WERI-Rb-1 (cell line): ENCODE data around the gene DCDC2C.

Experiments
- DNase-seq: peaks from one replicate; pipeline ENCODE4 v3.0.0-alpha.2; 2020
- H3K27ac ChIP-seq: fragments of 250-450 bp; sonication (Bioruptor Pico); 2 replicates; pipeline ENCODE4 v1.5.1; 2020; ENCODE audit warnings: mild to moderate bottlenecking, moderate library complexity
- H3K27me3 ChIP-seq: fragments of 250-450 bp; sonication (Bioruptor Pico); 2 replicates; pipeline ENCODE4 v1.5.1; 2021; ENCODE audit warnings: mild to moderate bottlenecking, low read depth, moderate library complexity; ENCODE audit not compliant: insufficient read depth, severe bottlenecking
- H3K36me3 ChIP-seq: fragments of 250-450 bp; sonication (Bioruptor Pico); 2 replicates; pipeline ENCODE4 v1.5.1; 2020; ENCODE audit warnings: mild to moderate bottlenecking, moderate library complexity
- H3K4me3 ChIP-seq: 2 replicates; pipeline ENCODE4 v1.5.1; 2011; ENCODE audit warnings: low read depth, mild to moderate bottlenecking, control low read depth, low read length
- H3K9me3 ChIP-seq: fragments of 250-450 bp; sonication (Bioruptor Pico); 2 replicates; pipeline ENCODE4 v1.5.1; 2021; ENCODE audit warnings: mild to moderate bottlenecking, moderate library complexity; ENCODE audit not compliant: severe bottlenecking
- TF ChIP-seq, protein P1 (sequence below): IDR thresholded peaks from 2 replicates; pipeline ENCODE4 v1.5.1; 2011; ENCODE audit warnings: low read depth, mild to moderate bottlenecking, control low read depth, inconsistent platforms, low read length

DCDC2C gene

GRCh38 chr2:3758906-3759305, 55.5 kb downstream of the DCDC2C start:
- no peak for DNase-seq
- Histone ChIP-seq H3K9me3 (no peaks in the 10 kb centered on the region), H3K27me3 (no peaks in the 10 kb centered on the region), H3K4me3 (no peak overlapping the region), H3K36me3 (no peaks in the 10 kb centered on the region), H3K27ac (no peak overlapping the region)
- TF ChIP-seq, protein P1, sequence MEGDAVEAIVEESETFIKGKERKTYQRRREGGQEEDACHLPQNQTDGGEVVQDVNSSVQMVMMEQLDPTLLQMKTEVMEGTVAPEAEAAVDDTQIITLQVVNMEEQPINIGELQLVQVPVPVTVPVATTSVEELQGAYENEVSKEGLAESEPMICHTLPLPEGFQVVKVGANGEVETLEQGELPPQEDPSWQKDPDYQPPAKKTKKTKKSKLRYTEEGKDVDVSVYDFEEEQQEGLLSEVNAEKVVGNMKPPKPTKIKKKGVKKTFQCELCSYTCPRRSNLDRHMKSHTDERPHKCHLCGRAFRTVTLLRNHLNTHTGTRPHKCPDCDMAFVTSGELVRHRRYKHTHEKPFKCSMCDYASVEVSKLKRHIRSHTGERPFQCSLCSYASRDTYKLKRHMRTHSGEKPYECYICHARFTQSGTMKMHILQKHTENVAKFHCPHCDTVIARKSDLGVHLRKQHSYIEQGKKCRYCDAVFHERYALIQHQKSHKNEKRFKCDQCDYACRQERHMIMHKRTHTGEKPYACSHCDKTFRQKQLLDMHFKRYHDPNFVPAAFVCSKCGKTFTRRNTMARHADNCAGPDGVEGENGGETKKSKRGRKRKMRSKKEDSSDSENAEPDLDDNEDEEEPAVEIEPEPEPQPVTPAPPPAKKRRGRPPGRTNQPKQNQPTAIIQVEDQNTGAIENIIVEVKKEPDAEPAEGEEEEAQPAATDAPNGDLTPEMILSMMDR = no peak

GRCh38 chr2:3759331-3759730, 56.0 kb downstream of the DCDC2C start:
- TF ChIP-seq, protein P1 = no peak
- no peak overlapping the region for H3K4me3 ChIP-seq
- no peaks in the 10 kb centered on the region for H3K27me3 ChIP-seq
- no peak overlapping the region for H3K27ac ChIP-seq
- DNase-seq = peak; percentile 2
- H3K36me3 ChIP-seq = no peaks in the 10 kb centered on the region
- no peaks in the 10 kb centered on the region for H3K9me3 ChIP-seq

DNA sequence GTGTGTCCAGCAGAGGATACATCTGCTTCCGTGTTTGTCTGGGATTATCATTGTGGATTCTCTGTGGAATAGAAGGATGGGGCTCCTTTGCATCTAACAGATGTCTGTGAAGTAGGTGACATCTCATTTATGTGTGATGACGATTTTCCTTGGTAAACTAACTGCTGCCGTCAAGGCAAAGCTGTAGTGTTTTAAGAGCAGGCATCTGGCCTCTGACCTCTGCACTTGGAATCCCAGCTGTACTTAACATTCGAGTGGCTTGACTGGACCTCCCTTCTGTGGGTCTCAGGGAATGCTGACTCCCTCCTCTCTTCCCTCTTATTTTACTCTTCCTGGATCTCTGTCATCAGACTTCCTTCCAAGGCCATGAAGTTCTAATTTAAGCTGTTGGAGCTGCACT, 56.4 kb downstream of the DCDC2C start:
- Histone ChIP-seq H3K27ac (no peak overlapping the region), H3K27me3 (no peaks in the 10 kb centered on the region), H3K4me3 (no peak overlapping the region), H3K9me3 (no peaks in the 10 kb centered on the region), H3K36me3 (no peaks in the 10 kb centered on the region)
- no peak for DNase-seq
- TF ChIP-seq, protein P1 = no peak

DNA sequence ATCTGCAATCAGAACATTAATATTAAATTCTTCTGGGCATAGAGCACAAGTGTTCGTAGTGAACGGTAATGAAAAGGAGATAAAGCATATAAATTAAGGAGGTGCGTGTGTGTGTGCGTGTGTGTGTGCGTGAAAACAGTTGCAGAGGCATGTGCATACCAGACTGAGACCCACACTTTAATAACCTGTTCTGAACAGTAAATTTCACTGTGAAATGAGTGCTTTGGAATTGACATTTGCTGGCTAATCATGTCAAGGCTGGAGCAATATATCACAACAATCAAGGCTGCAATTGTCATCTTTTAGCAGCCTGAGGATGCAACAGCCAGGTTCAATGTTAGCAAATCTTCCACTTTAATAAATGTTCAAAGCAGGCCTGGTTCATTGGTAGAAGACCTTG, 57.9 kb downstream of the DCDC2C start:
- H3K36me3 ChIP-seq = no peaks in the 10 kb centered on the region
- H3K27ac ChIP-seq = no peak overlapping the region
- TF ChIP-seq, protein P1 = no peak
- no peak for DNase-seq
- no peaks in the 10 kb centered on the region for H3K9me3 ChIP-seq
- H3K27me3 ChIP-seq = no peaks in the 10 kb centered on the region
- H3K4me3 ChIP-seq = no peak overlapping the region

- Histone ChIP-seq H3K9me3 (no peaks in the 10 kb centered on the region), H3K27ac (no peak overlapping the region), H3K27me3 (no peaks in the 10 kb centered on the region), H3K4me3 (no peak overlapping the region), H3K36me3 (no peaks in the 10 kb centered on the region)
- TF ChIP-seq, protein P1 = no peak
- no peak for DNase-seq
Observed at GRCh38 chr2:3762771-3763447, 59.5 kb downstream of the DCDC2C start.

GRCh38 chr2:3766824-3767223, 63.4 kb downstream of the DCDC2C start:
- no peaks in the 10 kb centered on the region for H3K36me3 ChIP-seq
- TF ChIP-seq, protein P1 = no peak
- H3K4me3 ChIP-seq = no peak overlapping the region
- DNase-seq = no peak
- H3K27ac ChIP-seq = no peak overlapping the region
- H3K27me3 ChIP-seq = no peaks in the 10 kb centered on the region
- H3K9me3 ChIP-seq = no peaks in the 10 kb centered on the region
